Heart left ventricle (tissue), 16 donors: ENCODE results near the gene ACSF2. TPM values are rescaled to one million over a fixed set of nuclear protein-coding genes. Genes with fewer than 3 reads are reported as not detected.
A peak's percentile ranks its signal among the peaks of the same experiment; 100 is the strongest.
"Not testable (repeated sequence)": the region's sequence is repeated elsewhere in the genome, so short reads cannot be mapped to it uniquely, and the experiment has no call there.

Experiments used
- ATAC-seq, 4 donors: fragments of 200-7000 bp; cut with Tn5 transposase; one replicate each; pipeline ENCODE4 v1.9.1; 2020 to 2022; ENCODE audit warnings: moderate library complexity in 4 of 4, mild to moderate bottlenecking in 3 of 4, moderate number of reproducible peaks in 1 of 4
- DNase-seq, 5 donors: peaks; one replicate each; pipeline ENCODE4 v3.0.0-alpha.2; 2020
- H3K27ac ChIP-seq, 12 donors: fragments of 200-600 bp; sonication (generic) in 4 of 12; one replicate each; pipeline versions ENCODE4 v1.5.0 to v1.8.0; 2016 to 2022; ENCODE audit warnings: mild to moderate bottlenecking in 2 of 12
- H3K27me3 ChIP-seq, 9 donors: fragments of 200-600 bp; sonication (generic) in 2 of 9; one replicate each; pipeline versions ENCODE4 v1.5.1 to v1.8.0; 2016 to 2022; ENCODE audit warnings: mild to moderate bottlenecking in 3 of 9
- H3K36me3 ChIP-seq, 9 donors: fragments of 200-600 bp; sonication (generic) in 2 of 9; one replicate each; pipeline versions ENCODE4 v1.5.0 to v1.8.0; 2018 to 2022; ENCODE audit warnings: mild to moderate bottlenecking in 2 of 9
- H3K4me1 ChIP-seq, 12 donors: fragments of 200-600 bp; sonication (generic) in 4 of 12; one replicate each; pipeline versions ENCODE4 v1.5.0 to v1.8.0; 2016 to 2022; ENCODE audit warnings: mild to moderate bottlenecking in 3 of 12
- H3K4me3 ChIP-seq, 12 donors: fragments of 200-600 bp; sonication (generic) in 4 of 12; one replicate each; pipeline versions ENCODE4 v1.5.0 to v1.8.0; 2017 to 2022; ENCODE audit warnings: mild to moderate bottlenecking in 9 of 12, moderate library complexity in 4 of 12
- H3K9me3 ChIP-seq, 12 donors: fragments of 200-600 bp; sonication (generic) in 4 of 12; one replicate each; pipeline versions ENCODE4 v1.5.0 to v1.8.0; 2016 to 2022; ENCODE audit warnings: mild to moderate bottlenecking in 1 of 12
- POLR2A ChIP-seq, 2 donors: fragments of 450-650 bp; IDR thresholded peaks; one replicate each; pipeline ENCODE4 v1.6.1; 2017; ENCODE audit warnings: antibody characterized with exemption in 2 of 2, mild to moderate bottlenecking in 2 of 2, moderate library complexity in 2 of 2
- WGBS, 4 donors: extraction: QIAGEN DNeasy Blood & Tissue Kit in 2 of 4; methylation state at CpG; one replicate each; pipeline versions ENCODE4 v1.1.5 to v1.1.7; 2013 to 2018; 5-methylcytosine and 5-hydroxymethylcytosine counted together
- intact Hi-C, 10 donors: fragments of 100-400 bp; cut with DNase I; formaldehyde crosslinking; loops; one replicate each; pipeline versions ENCODE4 v1.11.1 to v1.14.2; 2022
- polyA plus RNA-seq, 2 donors: library from polyadenylated mRNA; stranded (reverse); fragments of 200-250 nt; gene quantifications; one replicate each; pipeline ENCODE4 v1.2.3, GENCODE V29; 2013
- total RNA-seq, 9 donors: library from RNA; depleted of rRNA in 2 of 9; stranded (reverse); fragments of >200 nt in 2 of 9; fragmentation: NEBNext Ultra II Directional in 3 of 9; extraction: Animal tissue kit (Norgen Biotek cat#: 25700) in 3 of 9; gene quantifications; one replicate each; pipeline versions ENCODE4 v1.1.0 to v1.2.4, GENCODE V29; 2016 to 2023
- TF ChIP-seq, protein P1 (sequence below), 12 donors: fragments of 200-600 bp; sonication (generic) in 4 of 12; IDR thresholded peaks; one replicate each; pipeline versions ENCODE4 v1.5.0 to v1.8.0; 2018 to 2022; ENCODE audit warnings: antibody characterized with exemption in 12 of 12, mild to moderate bottlenecking in 5 of 12
- donor health status: ischemic (EF 13 %, LVEDD 7.1; RV severe dilation, severe dysfunction).
- donor health status: healthy with polysubstance abuse.
- donor health status: DM: no; HTN: yes; CAD: no.
- donor health status: DM: no; HTN: no; CAD: no.
- donor health status: ischemic (EF 25% LVEDD 6.9; RV normal size, moderate dysfunction).
- donor health status: ischemic (EF 25% LVEDD 5.7; RV mildly dilated, moderate dysfunction).
- donor health status: healthy.
- donor health status: DM: yes; HTN: yes; CAD: no.
- donor health status: ischemic (EF 35%, LVEDD 5.7; RV mildly dilated, moderate dysfunction).
- donor health status: nonischemic (EF 11% LVEDD 7.7; RV severe dilation, severe dysfunction).
- donor health status: DM: yes; HTN: yes; CAD: no.
- donor health status: PGD.
- donor health status: ischemic (EF 29% LVEDD 5.4; RV normal size, mild dysfunction).
- donor health status: nonischemic (EF 23%, LVEDD 6.1; RV moderate dilation, normal function).

ACSF2 gene
- total and polyA plus RNA-seq, 11 donors = 6.5 to 31.6 (median 17.4) TPM

DNA sequence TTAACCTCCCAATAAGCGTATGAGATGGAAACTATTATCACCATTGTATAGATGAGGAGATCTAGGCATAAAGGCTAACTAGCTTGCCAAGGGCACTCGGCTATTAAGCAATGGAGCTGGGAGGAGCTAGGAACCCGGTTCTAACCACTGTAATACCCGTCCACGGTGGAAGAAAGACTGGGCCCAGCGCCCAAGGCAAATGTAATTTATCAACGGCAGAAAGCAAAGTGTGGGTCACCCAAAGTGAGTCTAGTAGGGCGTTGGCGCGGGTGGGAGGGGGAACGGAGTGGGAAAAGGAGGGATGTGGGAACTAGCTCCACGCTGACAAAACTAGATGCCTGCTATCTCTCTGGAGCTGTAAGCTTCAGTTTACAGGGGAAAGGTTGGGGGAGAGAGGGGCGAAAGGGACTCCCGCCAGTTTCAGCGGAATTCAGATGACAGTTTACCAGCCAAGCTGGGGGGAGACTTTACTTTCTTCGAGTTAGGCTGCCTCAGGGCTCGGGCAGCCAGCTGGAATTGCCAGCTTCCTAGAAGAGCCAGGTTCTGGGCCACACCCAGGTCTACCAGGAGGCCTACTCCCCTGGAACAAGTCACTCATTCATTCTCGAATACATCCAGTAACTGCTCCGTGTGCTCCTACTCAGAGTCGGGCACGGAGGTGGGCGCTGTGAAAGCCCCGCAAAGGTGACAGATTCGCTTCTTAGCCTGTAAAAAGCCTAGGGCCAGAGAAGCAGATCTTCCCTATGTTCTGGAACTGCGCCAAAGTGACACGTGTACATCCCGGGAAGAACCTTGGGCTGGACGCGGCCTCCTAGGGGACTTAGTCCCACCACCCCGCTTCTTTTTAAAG is 29.5 kb upstream of the ACSF2 start:
- Histone ChIP-seq H3K27me3 (no peaks in the 10 kb centered on the region), H3K9me3 (no peaks in the 10 kb centered on the region), H3K36me3 (peaks cover 0 to 40% (median 33%) of the 10 kb centered on the region in 9 donors), H3K4me1 (peaks cover 0 to 29% (median 20%) of the 10 kb centered on the region in 12 donors), H3K27ac (peak overlapping the region in 11 of 12 donors; percentile 50 to 89 (median 81)), H3K4me3 (peak overlapping the region; percentile 71 to 99 (median 86))
- DNase-seq (peak in 2 of 5 donors; percentile 18 to 43), ATAC-seq (peak in 3 of 4 donors; percentile 26 to 53 (median 31))
- 7 to 10% (median 9%) methylated on average over 29 to 30 of the region's 30 CpGs for WGBS, 4 donors
- TF ChIP-seq, protein P1, sequence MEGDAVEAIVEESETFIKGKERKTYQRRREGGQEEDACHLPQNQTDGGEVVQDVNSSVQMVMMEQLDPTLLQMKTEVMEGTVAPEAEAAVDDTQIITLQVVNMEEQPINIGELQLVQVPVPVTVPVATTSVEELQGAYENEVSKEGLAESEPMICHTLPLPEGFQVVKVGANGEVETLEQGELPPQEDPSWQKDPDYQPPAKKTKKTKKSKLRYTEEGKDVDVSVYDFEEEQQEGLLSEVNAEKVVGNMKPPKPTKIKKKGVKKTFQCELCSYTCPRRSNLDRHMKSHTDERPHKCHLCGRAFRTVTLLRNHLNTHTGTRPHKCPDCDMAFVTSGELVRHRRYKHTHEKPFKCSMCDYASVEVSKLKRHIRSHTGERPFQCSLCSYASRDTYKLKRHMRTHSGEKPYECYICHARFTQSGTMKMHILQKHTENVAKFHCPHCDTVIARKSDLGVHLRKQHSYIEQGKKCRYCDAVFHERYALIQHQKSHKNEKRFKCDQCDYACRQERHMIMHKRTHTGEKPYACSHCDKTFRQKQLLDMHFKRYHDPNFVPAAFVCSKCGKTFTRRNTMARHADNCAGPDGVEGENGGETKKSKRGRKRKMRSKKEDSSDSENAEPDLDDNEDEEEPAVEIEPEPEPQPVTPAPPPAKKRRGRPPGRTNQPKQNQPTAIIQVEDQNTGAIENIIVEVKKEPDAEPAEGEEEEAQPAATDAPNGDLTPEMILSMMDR (IDR thresholded peaks at IDR 0.05) = no peak
- no peak for TF ChIP-seq POLR2A (IDR thresholded peaks at IDR 0.05)
- intact Hi-C loops = loop anchor here in 1 of 10 donors (5.0 kb wide), 1 partner anchor 81 kb away; the partner anchor contains the start of gene RSAD1

DNA sequence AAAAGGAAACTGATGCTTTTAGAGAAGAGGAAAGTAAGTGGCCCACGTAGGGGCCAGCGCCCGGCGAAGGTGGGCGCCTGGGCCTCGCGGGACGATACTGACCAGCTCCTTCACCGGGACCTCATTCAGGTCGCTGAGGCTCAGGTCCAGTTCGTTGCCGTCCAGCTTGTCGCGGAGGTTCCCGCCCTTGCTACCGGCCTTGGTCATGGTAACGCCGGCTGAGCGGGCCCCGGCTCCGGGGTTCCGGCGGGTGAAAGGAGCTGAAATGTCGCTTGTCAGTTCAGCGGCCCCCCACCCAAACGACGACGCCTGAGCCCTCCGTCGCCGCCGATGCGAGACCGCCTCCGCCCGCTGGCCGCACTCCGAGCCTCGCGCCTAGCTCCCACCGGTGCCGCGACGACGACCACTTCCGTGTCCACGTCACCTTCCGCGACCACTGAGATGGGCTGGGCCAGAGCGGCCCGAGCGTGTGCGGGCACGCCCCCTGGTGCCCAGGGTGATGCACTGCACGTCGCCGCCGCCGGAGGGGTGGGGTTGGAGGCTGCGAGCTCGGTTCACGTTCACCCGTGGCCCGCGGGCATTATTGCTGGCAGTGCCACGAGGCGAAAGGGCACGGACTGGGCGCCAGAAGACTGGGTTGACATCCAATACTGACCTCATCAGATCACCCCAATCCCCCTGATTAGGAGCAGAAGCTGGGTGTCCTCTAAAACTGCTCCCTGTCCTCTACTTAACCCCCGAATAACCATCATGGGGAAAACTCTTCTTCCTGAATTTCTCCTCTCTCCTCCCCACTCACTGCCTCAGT is 28.7 kb upstream of the ACSF2 start, which contains the start of gene LRRC59:
TSS of gene LRRC59 (minus strand) at position 413 of the 808 bp plus-strand sequence. CDS start at position 207, 206 bp downstream.
- DNase-seq (peak; percentile 87 to 96 (median 92)), ATAC-seq (peak; percentile 92 to 98 (median 98))
- intact Hi-C loops = loop anchor here in 1 of 10 donors (5.0 kb wide), 1 partner anchor 80 kb away; the partner anchor contains the start of gene RSAD1
- no peaks in the 10 kb centered on the region for H3K9me3 ChIP-seq
- no peaks in the 10 kb centered on the region for H3K27me3 ChIP-seq
- H3K4me3 ChIP-seq = peak within 1 kb of the TSS; percentile 71 to 99 (median 86)
- H3K4me1 ChIP-seq = peaks cover 0 to 29% (median 20%) of the 10 kb centered on the region in 12 donors
- H3K27ac ChIP-seq = peak within 1 kb of the TSS in 11 of 12 donors; percentile 50 to 89 (median 81)
- H3K36me3 ChIP-seq = peaks cover 0 to 32% (median 25%) of the 10 kb centered on the region in 9 donors
- 1 to 2% (median 1%) methylated on average over 25 to 70 of the region's 70 CpGs for WGBS, 4 donors
- TF ChIP-seq, protein P1 (IDR thresholded peaks at IDR 0.05) = peak; percentile 94 to 100 (median 98)
- TF ChIP-seq POLR2A (IDR thresholded peaks at IDR 0.05) = peak in 1 of 2 donors; percentile 77

DNA sequence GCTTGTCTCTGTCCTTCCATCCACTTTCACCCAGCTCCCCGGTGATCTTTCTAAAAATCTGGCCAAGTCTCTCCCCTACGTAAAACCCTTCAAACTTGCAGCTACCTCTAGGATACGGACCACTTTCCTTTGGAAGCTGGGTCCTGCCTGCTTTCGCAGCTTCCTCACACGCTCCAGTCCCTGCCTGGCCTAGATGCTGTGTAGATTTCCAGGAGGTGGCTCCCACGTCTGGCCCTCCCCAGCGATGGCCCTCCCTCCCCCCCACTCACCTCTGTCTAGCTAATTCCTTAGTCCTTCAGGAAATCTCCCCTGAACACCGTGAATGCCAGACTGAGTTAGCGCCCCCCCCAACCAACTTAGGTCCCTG is 28.1 kb upstream of the ACSF2 start:
- WGBS, 4 donors = 57 to 64% (median 60%) methylated on average over 9 of the region's 9 CpGs

DNA sequence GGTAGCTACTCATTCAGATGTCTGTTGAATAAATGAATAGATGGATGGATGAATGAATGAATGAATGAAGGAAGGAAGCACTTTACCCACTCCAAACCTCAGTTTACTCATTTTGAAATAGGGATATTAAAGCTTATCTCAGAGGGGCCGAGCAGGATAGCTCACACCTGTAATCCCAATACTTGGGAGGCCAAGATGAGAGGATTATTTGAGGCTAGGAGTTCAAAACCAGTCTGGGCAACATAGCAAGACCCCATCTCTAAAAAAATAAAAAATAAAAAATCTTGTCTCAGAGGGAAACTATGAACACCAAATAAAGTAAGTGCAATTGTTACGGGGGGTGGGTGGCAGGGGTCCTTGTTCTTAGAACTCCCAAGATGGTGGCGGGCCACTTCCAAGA is 27.3 kb upstream of the ACSF2 start:
- not testable (repeated sequence) for ATAC-seq
- 96 to 99% (median 99%) methylated on average over 3 of the region's 3 CpGs for WGBS, 4 donors

More for the DNA sequence above, 28.1 kb upstream of the ACSF2 start:
- TF ChIP-seq, protein P1 (IDR thresholded peaks at IDR 0.05) = no peak
- no peak for TF ChIP-seq POLR2A (IDR thresholded peaks at IDR 0.05)
- intact Hi-C loops = loop anchor here in 1 of 10 donors (5.0 kb wide), 1 partner anchor 79 kb away; the partner anchor contains the start of gene RSAD1
- no peaks in the 10 kb centered on the region for H3K9me3 ChIP-seq
- H3K36me3 ChIP-seq = peaks cover 0 to 26% (median 19%) of the 10 kb centered on the region in 9 donors
- ATAC-seq = no peak
- peak overlapping the region in 10 of 12 donors; percentile 71 to 99 (median 86) for H3K4me3 ChIP-seq
- H3K27me3 ChIP-seq = no peaks in the 10 kb centered on the region
- H3K27ac ChIP-seq = peak overlapping the region in 2 of 12 donors; percentile 79 to 87
- no peak for DNase-seq
- peaks cover 0 to 29% (median 20%) of the 10 kb centered on the region in 12 donors for H3K4me1 ChIP-seq

DNA sequence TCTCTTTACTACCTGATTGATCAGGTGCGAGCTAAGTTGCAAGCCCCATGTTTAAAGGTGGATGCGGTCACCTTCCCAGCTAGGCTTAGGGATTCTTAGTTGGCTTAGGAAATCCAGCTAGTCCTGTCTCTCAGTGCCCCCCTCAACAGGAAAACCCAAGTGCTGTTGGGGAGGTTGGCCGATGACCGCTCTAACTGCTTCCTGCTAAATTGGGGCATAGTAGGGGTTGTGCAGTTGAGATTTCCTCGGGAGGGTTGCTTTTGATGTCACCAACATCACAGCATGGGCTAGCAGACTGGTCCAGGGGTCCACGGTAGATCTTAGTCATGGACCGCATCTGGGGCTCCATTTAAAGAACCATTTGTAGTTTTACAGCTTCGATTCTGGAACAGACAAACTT is 26.4 kb upstream of the ACSF2 start:
- intact Hi-C loops = loop anchor here in 1 of 10 donors (5.0 kb wide), 1 partner anchor 78 kb away; the partner anchor contains the start of gene RSAD1
- ATAC-seq, H3K36me3 ChIP-seq, DNase-seq, H3K27me3 ChIP-seq, H3K27ac ChIP-seq, H3K9me3 ChIP-seq, H3K4me3 ChIP-seq: not testable (repeated sequence)
- WGBS, 4 donors = 89 to 97% (median 93%) methylated on average over 7 to 8 of the region's 8 CpGs
- H3K4me1 ChIP-seq = peaks cover 0 to 28% (median 20%) of the 10 kb centered on the region in 12 donors

More for the DNA sequence above, 27.3 kb upstream of the ACSF2 start:
- H3K9me3 ChIP-seq, H3K4me3 ChIP-seq, H3K27me3 ChIP-seq, H3K27ac ChIP-seq, DNase-seq: not testable (repeated sequence)
- peaks cover 0 to 18% (median 11%) of the 10 kb centered on the region in 9 donors for H3K36me3 ChIP-seq
- H3K4me1 ChIP-seq = peaks cover 0 to 29% (median 20%) of the 10 kb centered on the region in 12 donors
- intact Hi-C loops = loop anchor here in 1 of 10 donors (5.0 kb wide), 1 partner anchor 79 kb away; the partner anchor contains the start of gene RSAD1

DNA sequence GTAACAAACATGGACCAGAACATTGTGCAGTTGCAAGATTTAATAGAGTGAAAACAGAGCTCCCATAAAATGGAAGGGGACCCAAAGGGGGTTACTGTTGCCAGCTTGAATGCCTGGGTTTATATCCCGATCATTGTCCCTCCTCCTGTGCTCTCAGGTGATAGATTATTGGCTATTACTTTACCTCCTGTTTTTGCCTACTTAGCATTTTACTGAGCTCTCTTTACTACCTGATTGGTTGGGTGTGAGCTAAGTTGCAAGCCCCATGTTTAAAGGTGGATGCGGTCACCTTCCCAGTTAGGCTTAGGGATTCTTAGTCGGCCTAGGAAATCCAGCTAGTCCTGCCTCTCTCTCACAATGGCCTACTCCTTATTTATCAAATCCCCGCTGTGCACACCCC is 20.7 kb upstream of the ACSF2 start:
- not testable (repeated sequence) for H3K4me3 ChIP-seq, H3K9me3 ChIP-seq, H3K27me3 ChIP-seq

More for the DNA sequence above, 20.7 kb upstream of the ACSF2 start:
- H3K4me1 ChIP-seq, intact Hi-C loops, H3K27ac ChIP-seq, DNase-seq, ATAC-seq, H3K36me3 ChIP-seq: not testable (repeated sequence)
- WGBS, 4 donors = 84 to 92% (median 85%) methylated on average over 4 of the region's 4 CpGs
